Measurements from ENCODE around the gene MYO7A. TPM values are rescaled to one million over a fixed set of nuclear protein-coding genes. Genes with fewer than 3 reads are reported as not detected.

The MYO7A gene
- total RNA-seq, 1 experiment from 2014 or later = 2.5 TPM

Other genes with a start within 250 kb of the MYO7A start
- 0.07 to 0.14 TPM in 2 of 3 replicates, not detected in the other for gene B3GNT6, start 93.8 kb upstream of the MYO7A start, total RNA-seq (2021)
- 24.0 to 27.4 TPM (median 24.3 TPM) in 3 replicates for gene CAPN5, start 61.3 kb upstream of the MYO7A start, total RNA-seq (2021)
- 1.4 TPM in 1 of 3 replicates, not detected in the others for gene OMP, start 25.4 kb upstream of the MYO7A start, total RNA-seq (2021)
- gene GDPD4, start 173.4 kb downstream of the MYO7A start, total RNA-seq (2021) = not detected in 3 replicates